Astrocyte (in vitro differentiated cells and primary cell): ENCODE results near the gene NGRN. TPM values are rescaled to one million over a fixed set of nuclear protein-coding genes. Genes with fewer than 3 reads are reported as not detected.
"Not testable (repeated sequence)": the region's sequence is repeated elsewhere in the genome, so short reads cannot be mapped to it uniquely, and the experiment has no call there.

Source experiments
- DNase-seq: peaks from one replicate; pipeline ENCODE4 v3.0.0-alpha.2; 2010; ENCODE audit warnings: low read depth
- FAIRE-seq: peaks from 2 replicates; lab custom pipeline; 2011; peaks lifted over from hg19 to GRCh38; lab: Jason Lieb, UNC
- H2AFZ ChIP-seq: 2 replicates; pipeline ENCODE4 v1.6.0; 2012; ENCODE audit warnings: low read depth, low read length, inconsistent platforms
- H3K27ac ChIP-seq: 2 replicates; pipeline ENCODE4 v1.5.1; 2011; ENCODE audit warnings: low read depth, low read length, inconsistent platforms
- H3K27me3 ChIP-seq: 2 replicates; pipeline ENCODE4 v1.6.0; 2011; ENCODE audit warnings: low read length, inconsistent platforms; ENCODE audit not compliant: insufficient read depth
- H3K36me3 ChIP-seq: 2 replicates; pipeline ENCODE4 v1.5.1; 2011; ENCODE audit warnings: low read length, inconsistent platforms; ENCODE audit not compliant: insufficient read depth
- H3K4me1 ChIP-seq: 2 replicates; pipeline ENCODE4 v1.5.1; 2011; ENCODE audit warnings: low read length, inconsistent platforms; ENCODE audit not compliant: insufficient read depth
- H3K4me2 ChIP-seq: 2 replicates; pipeline ENCODE4 v1.6.0; 2012; ENCODE audit warnings: low read length, inconsistent platforms
- H3K4me3 ChIP-seq: 2 replicates; pipeline ENCODE4 v1.5.1; 2011; ENCODE audit warnings: low read depth, mild to moderate bottlenecking, low read length, inconsistent platforms; ENCODE audit not compliant: insufficient read depth
- H3K79me2 ChIP-seq: 2 replicates; pipeline ENCODE4 v1.6.0; 2012; ENCODE audit warnings: mild to moderate bottlenecking, low read length, inconsistent platforms; ENCODE audit not compliant: insufficient read depth
- H3K9ac ChIP-seq: 2 replicates; pipeline ENCODE4 v1.6.0; 2012; ENCODE audit warnings: mild to moderate bottlenecking, low read length, inconsistent platforms
- H3K9me3 ChIP-seq: 2 replicates; pipeline ENCODE4 v1.5.1; 2012; ENCODE audit warnings: low read depth, mild to moderate bottlenecking, low read length, inconsistent platforms; ENCODE audit not compliant: insufficient read depth
- H4K20me1 ChIP-seq: 2 replicates; pipeline ENCODE4 v1.6.0; 2012; ENCODE audit warnings: low read length, inconsistent platforms; ENCODE audit not compliant: insufficient read depth
- H3K27ac Mint-ChIP-seq: one replicate; pipeline ENCODE4 v1.8.0; 2021; ENCODE audit warnings: mild to moderate bottlenecking, mixed read lengths; ENCODE audit not compliant: unreplicated experiment
- H3K27me3 Mint-ChIP-seq: one replicate; pipeline ENCODE4 v1.8.0; 2021; ENCODE audit warnings: low read depth, mixed read lengths; ENCODE audit not compliant: unreplicated experiment
- H3K36me3 Mint-ChIP-seq: one replicate; pipeline ENCODE4 v1.8.0; 2021; ENCODE audit warnings: low read depth, mixed read lengths; ENCODE audit not compliant: unreplicated experiment
- H3K4me1 Mint-ChIP-seq: one replicate; pipeline ENCODE4 v1.8.0; 2021; ENCODE audit warnings: low read depth, mixed read lengths; ENCODE audit not compliant: unreplicated experiment
- H3K4me3 Mint-ChIP-seq: one replicate; pipeline ENCODE4 v1.8.0; 2021; ENCODE audit warnings: mild to moderate bottlenecking, moderate library complexity, mixed read lengths; ENCODE audit not compliant: unreplicated experiment
- H3K9me3 Mint-ChIP-seq: one replicate; pipeline ENCODE4 v1.8.0; 2021; ENCODE audit warnings: mild to moderate bottlenecking, mixed read lengths; ENCODE audit not compliant: unreplicated experiment
- EZH2 ChIP-seq: IDR thresholded peaks from 2 replicates; pipeline ENCODE4 v1.6.1; 2012; ENCODE audit warnings: mild to moderate bottlenecking, low read length, inconsistent platforms; ENCODE audit not compliant: insufficient read depth
- total RNA-seq: library from RNA; stranded (reverse); gene quantifications from 2 replicates; pipeline ENCODE4 v1.2.1, GENCODE V29; 2021
- TF ChIP-seq, protein P1 (sequence below): IDR thresholded peaks from 2 replicates; pipeline ENCODE4 v1.5.1; 2011; ENCODE audit warnings: low read depth, mild to moderate bottlenecking, inconsistent platforms, low read length, moderate library complexity; ENCODE audit not compliant: insufficient read depth

Gene NGRN
- total RNA-seq, 1 donor from 2014 or later: 98.6 TPM

DNA sequence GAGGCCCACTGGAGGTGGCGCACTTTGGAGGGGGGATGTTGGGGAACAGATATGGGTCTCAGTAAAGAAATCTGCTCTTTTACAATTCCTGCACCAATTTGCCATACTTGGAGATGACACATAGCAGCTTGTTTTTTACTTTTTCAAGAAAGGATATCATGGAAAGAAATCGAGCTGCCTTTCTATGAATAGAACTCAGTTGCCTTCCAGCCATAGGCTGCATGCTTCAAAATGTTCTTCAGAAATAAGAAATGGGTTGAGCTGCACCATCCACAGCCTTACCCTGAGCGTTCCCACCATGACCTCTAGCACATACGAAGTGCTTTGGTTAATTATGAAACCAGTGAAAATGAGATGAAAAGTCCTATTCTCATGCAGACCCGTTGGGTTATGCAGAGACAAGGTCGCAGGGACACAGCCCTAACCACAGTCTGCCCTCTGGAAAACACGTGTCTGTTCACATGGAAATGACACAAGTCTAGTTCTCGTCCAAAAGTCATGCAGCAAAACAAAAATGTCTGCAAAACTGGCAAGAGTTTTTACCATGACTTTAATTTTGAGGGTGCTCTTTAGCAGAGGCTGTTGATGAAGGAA lies 36.3 kb downstream of the NGRN start:
- Mint-ChIP-seq H3K36me3 (no peaks in the 10 kb centered on the region), H3K4me1 (no peaks in the 10 kb centered on the region), H3K9me3 (no peaks in the 10 kb centered on the region), H3K27ac (no peak overlapping the region), H3K27me3 (no peaks in the 10 kb centered on the region), H3K4me3 (no peak overlapping the region)
- H3K9ac ChIP-seq: no peak overlapping the region
- no peak overlapping the region for H3K4me2 ChIP-seq
- H3K36me3 ChIP-seq: no peaks in the 10 kb centered on the region
- H3K27me3 ChIP-seq: no peaks in the 10 kb centered on the region
- no peaks in the 10 kb centered on the region for H4K20me1 ChIP-seq
- no peak for DNase-seq
- H2AFZ ChIP-seq: no peak overlapping the region
- no peak for TF ChIP-seq EZH2
- TF ChIP-seq, protein P1, sequence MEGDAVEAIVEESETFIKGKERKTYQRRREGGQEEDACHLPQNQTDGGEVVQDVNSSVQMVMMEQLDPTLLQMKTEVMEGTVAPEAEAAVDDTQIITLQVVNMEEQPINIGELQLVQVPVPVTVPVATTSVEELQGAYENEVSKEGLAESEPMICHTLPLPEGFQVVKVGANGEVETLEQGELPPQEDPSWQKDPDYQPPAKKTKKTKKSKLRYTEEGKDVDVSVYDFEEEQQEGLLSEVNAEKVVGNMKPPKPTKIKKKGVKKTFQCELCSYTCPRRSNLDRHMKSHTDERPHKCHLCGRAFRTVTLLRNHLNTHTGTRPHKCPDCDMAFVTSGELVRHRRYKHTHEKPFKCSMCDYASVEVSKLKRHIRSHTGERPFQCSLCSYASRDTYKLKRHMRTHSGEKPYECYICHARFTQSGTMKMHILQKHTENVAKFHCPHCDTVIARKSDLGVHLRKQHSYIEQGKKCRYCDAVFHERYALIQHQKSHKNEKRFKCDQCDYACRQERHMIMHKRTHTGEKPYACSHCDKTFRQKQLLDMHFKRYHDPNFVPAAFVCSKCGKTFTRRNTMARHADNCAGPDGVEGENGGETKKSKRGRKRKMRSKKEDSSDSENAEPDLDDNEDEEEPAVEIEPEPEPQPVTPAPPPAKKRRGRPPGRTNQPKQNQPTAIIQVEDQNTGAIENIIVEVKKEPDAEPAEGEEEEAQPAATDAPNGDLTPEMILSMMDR: no peak
- no peak overlapping the region for H3K27ac ChIP-seq
- H3K79me2 ChIP-seq: no peaks in the 10 kb centered on the region
- no peak for FAIRE-seq
- no peaks in the 10 kb centered on the region for H3K4me1 ChIP-seq
- H3K4me3 ChIP-seq: no peak overlapping the region
- no peaks in the 10 kb centered on the region for H3K9me3 ChIP-seq

DNA sequence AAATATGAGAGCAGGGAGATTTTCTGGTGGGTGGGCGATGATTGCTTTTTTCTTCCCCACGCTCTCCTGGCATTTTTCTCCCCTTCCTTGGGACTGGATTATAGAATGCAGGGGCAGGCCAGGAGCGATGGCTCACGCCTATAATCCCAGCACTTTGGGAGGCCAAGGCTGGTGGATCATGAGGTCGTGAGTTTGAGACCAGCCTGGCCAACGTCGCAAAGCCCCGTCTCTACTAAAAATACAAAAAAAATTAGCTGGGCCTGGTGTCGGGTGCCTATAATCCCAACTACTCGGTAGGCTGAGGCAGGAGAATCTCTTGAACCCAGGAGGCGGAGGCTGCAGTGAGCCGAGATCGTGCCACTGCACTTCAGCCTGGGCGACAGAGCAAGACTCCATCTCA lies 39.9 kb downstream of the NGRN start:
- H3K9me3 ChIP-seq, H3K9ac ChIP-seq, H3K9me3 Mint-ChIP-seq, H3K4me2 ChIP-seq, H3K27ac Mint-ChIP-seq, DNase-seq, H3K27ac ChIP-seq, H3K36me3 Mint-ChIP-seq, H3K79me2 ChIP-seq, H3K4me1 Mint-ChIP-seq, H3K27me3 Mint-ChIP-seq, H2AFZ ChIP-seq, H4K20me1 ChIP-seq, H3K4me1 ChIP-seq, H3K4me3 ChIP-seq, H3K36me3 ChIP-seq, H3K4me3 Mint-ChIP-seq, H3K27me3 ChIP-seq, FAIRE-seq: not testable (repeated sequence)

DNA sequence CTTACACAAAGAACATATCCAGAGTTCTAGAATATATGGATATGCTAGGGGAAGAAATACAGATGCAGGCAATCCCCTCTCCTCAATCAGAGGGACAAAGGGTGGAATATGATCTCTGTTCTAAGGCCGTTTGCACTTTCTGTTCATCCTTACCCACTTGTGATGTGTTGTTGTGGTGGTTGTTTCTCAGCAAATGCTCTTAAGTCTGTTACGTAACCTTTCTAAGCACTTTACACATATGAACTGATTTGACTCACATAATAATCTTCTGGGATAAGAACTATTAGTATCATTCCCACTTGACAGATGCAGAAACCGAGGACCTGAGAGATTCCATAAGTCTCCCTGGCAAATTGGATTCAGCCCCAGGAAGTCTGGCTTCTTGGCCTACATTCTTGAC lies 40.5 kb downstream of the NGRN start:
- Histone ChIP-seq H3K9me3 (no peaks in the 10 kb centered on the region), H3K27ac (no peak overlapping the region), H3K27me3 (no peaks in the 10 kb centered on the region), H3K4me3 (no peak overlapping the region), H3K79me2 (no peaks in the 10 kb centered on the region), H3K36me3 (no peaks in the 10 kb centered on the region), H3K4me1 (no peaks in the 10 kb centered on the region), H2AFZ (no peak overlapping the region), H3K4me2 (no peak overlapping the region), H4K20me1 (no peaks in the 10 kb centered on the region), H3K9ac (no peak overlapping the region)
- TF ChIP-seq EZH2: no peak
- TF ChIP-seq, protein P1: no peak
- Mint-ChIP-seq H3K27ac (no peak overlapping the region), H3K9me3 (no peaks in the 10 kb centered on the region), H3K4me3 (no peak overlapping the region), H3K4me1 (no peaks in the 10 kb centered on the region), H3K27me3 (no peaks in the 10 kb centered on the region), H3K36me3 (no peaks in the 10 kb centered on the region)
- FAIRE-seq (no peak), DNase-seq (no peak)
